Activated T-cell treated with anti-CD3 and anti-CD28 coated beads, Interleukin-2, amount 50 U/mL, for 1 hour (primary cell): ENCODE measurements around the gene CYBC1.

Experiments used
- DNase-seq: peaks from one replicate; pipeline ENCODE4 v3.0.0-alpha.2; 2020

The CYBC1 gene

GRCh38 chr17:82450357-82451106, at the start of gene CYBC1:
CYBC1 (minus strand) TSS chr17:82450752; CDS start chr17:82449254, 1,498 bp downstream.
- peak; percentile 96 for DNase-seq

GRCh38 chr17:82497483-82498405, 47.2 kb upstream of the CYBC1 start:
- peak; percentile 54 for DNase-seq

- peak; percentile 89 for DNase-seq
Measured at GRCh38 chr17:82496529-82497434, 46.2 kb upstream of the CYBC1 start.

GRCh38 chr17:82495844-82496528, 45.4 kb upstream of the CYBC1 start:
- no peak for DNase-seq

GRCh38 chr17:82494236-82495055, 43.9 kb upstream of the CYBC1 start:
- peak; percentile 90 for DNase-seq

- no peak for DNase-seq
Measured at GRCh38 chr17:82493226-82493781, 42.8 kb upstream of the CYBC1 start.

- DNase-seq = no peak
Measured at GRCh38 chr17:82492643-82493225, 42.2 kb upstream of the CYBC1 start.

GRCh38 chr17:82491533-82491932, 41.0 kb upstream of the CYBC1 start:
- no peak for DNase-seq

GRCh38 chr17:82491196-82491530, 40.6 kb upstream of the CYBC1 start:
- DNase-seq = no peak

- no peak for DNase-seq
Measured at GRCh38 chr17:82490512-82491195, 40.1 kb upstream of the CYBC1 start.

GRCh38 chr17:82489851-82490511, 39.4 kb upstream of the CYBC1 start:
- DNase-seq = no peak

GRCh38 chr17:82489117-82489516, 38.6 kb upstream of the CYBC1 start:
- no peak for DNase-seq

- no peak for DNase-seq
Measured at GRCh38 chr17:82487910-82488309, 37.4 kb upstream of the CYBC1 start.

- DNase-seq = no peak
Measured at GRCh38 chr17:82486231-82487094, 35.9 kb upstream of the CYBC1 start.

- DNase-seq = no peak
Measured at GRCh38 chr17:82483836-82484235, 33.3 kb upstream of the CYBC1 start.

GRCh38 chr17:82483204-82483660, 32.7 kb upstream of the CYBC1 start:
- DNase-seq = no peak

- DNase-seq = no peak
Measured at GRCh38 chr17:82480318-82480717, 29.8 kb upstream of the CYBC1 start.

GRCh38 chr17:82479602-82480001, 29.1 kb upstream of the CYBC1 start:
- DNase-seq = no peak
